Measurements from ENCODE around the gene MB.
A peak's percentile ranks its signal among the peaks of the same experiment; 100 is the strongest.
"Not testable (repeated sequence)": the region's sequence is repeated elsewhere in the genome, so short reads cannot be mapped to it uniquely, and the experiment has no call there.

Gene MB

GRCh38 chr22:35617137-35617755 lies at the start of gene MB:
Gene MB, minus strand, starts transcription at chr22:35617329. Its CDS starts 72 bp downstream, at chr22:35617257.
- DNase-seq (ENCODE audit: low spot score) = no peak

- not testable (repeated sequence) for DNase-seq (ENCODE audit: low spot score)
Measured at GRCh38 chr22:35666699-35667098, 49.6 kb upstream of the MB start.

GRCh38 chr22:35664955-35665587 lies 47.9 kb upstream of the MB start:
- DNase-seq (ENCODE audit: low spot score) = no peak

- DNase-seq (ENCODE audit: low spot score) = no peak
Measured at GRCh38 chr22:35663371-35663770, 46.2 kb upstream of the MB start.

- no peak for DNase-seq (ENCODE audit: low spot score)
Measured at GRCh38 chr22:35662914-35663313, 45.8 kb upstream of the MB start.

GRCh38 chr22:35661464-35661863 lies 44.3 kb upstream of the MB start:
- no peak for DNase-seq (ENCODE audit: low spot score)

GRCh38 chr22:35660291-35661127 lies 43.4 kb upstream of the MB start:
- DNase-seq (ENCODE audit: low spot score) = no peak

GRCh38 chr22:35657571-35658312 lies 40.6 kb upstream of the MB start:
- DNase-seq (ENCODE audit: low spot score) = no peak

- peak; percentile 83 for DNase-seq (ENCODE audit: low spot score)
Measured at GRCh38 chr22:35656284-35656752, 39.2 kb upstream of the MB start.

GRCh38 chr22:35653824-35654223 lies 36.7 kb upstream of the MB start:
- no peak for DNase-seq (ENCODE audit: low spot score)

GRCh38 chr22:35651085-35651484 lies 34.0 kb upstream of the MB start:
- DNase-seq (ENCODE audit: low spot score) = no peak

- no peak for DNase-seq (ENCODE audit: low spot score)
Measured at GRCh38 chr22:35649636-35650250, 32.6 kb upstream of the MB start.

- DNase-seq (ENCODE audit: low spot score) = no peak
Measured at GRCh38 chr22:35649026-35649553, 32.0 kb upstream of the MB start.

GRCh38 chr22:35648066-35649025 lies 31.2 kb upstream of the MB start, which contains the start of gene APOL6:
Gene APOL6, plus strand, starts transcription at chr22:35648446. Its CDS starts 7,980 bp downstream, at chr22:35656426.
- DNase-seq (ENCODE audit: low spot score) = no peak

- no peak for DNase-seq (ENCODE audit: low spot score)
Measured at GRCh38 chr22:35645646-35646045, 28.5 kb upstream of the MB start.

- no peak for DNase-seq (ENCODE audit: low spot score)
Measured at GRCh38 chr22:35643991-35644390, 26.9 kb upstream of the MB start.

- peak; percentile 18 for DNase-seq (ENCODE audit: low spot score)
Measured at GRCh38 chr22:35642305-35642741, 25.2 kb upstream of the MB start.

GRCh38 chr22:35641494-35642120 lies 24.5 kb upstream of the MB start:
- no peak for DNase-seq (ENCODE audit: low spot score)

GRCh38 chr22:35638410-35638809 lies 21.3 kb upstream of the MB start:
- peak; percentile 17 for DNase-seq (ENCODE audit: low spot score)

- no peak for DNase-seq (ENCODE audit: low spot score)
Measured at GRCh38 chr22:35638001-35638400, 20.9 kb upstream of the MB start.
